HG02885 (cell line): ENCODE results near the gene WFIKKN1.

Experiments used
- ATAC-seq: cut with Tn5 transposase; IDR thresholded peaks from one replicate; pipeline ENCODE4 v1.9.1; 2021; ENCODE audit warnings: mild to moderate bottlenecking; ENCODE audit not compliant: unreplicated experiment, poor library complexity

Gene WFIKKN1

DNA sequence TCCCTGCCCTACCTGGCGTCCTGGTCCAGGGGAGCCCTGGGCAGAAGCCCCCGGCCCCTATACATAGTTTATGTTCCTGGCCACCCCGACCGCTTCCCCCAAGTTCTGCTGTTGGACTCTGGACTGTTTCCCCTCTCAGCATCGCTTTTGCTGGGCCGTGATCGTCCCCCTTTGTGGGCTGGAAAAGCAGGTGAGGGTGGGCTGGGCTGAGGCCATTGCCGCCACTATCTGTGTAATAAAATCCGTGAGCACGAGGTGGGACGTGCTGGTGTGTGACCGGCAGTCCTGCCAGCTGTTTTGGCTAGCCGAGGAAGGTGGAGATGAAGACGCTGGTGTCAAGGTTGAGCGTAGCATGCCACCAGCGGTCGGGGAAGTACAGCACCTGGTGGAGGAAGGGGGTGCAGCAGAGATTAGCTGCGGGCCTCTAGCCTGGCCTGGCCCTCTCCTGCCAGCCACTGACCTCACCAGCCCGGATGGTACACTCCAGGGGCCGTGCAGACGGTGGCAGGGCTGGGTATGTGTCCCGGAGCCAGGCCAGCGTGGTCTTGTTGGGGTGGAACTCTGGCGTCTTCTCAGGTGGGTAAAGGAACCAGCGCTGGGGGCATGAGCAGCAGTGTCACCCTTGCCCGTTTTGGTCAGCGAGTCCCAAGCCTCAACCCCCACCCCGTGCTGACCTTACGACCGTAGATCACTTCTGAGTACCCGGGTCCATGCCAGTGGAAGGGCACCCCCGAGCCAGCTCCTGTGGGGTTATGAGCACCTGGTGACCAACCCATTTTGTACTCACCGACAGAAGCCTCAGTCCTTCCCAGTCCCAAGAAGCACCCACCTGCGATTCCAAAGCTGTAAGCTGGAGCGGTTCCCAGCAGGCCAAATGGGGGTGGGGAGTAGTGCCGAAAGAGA lies 52.0 kb downstream of the WFIKKN1 start:
- no peak for ATAC-seq

GRCh38 chr16:683396-684070 lies 52.7 kb downstream of the WFIKKN1 start:
- no peak for ATAC-seq
